HG02840 (cell line): ENCODE data around the gene ESPL1.

Experiments used
- ATAC-seq: cut with Tn5 transposase; IDR thresholded peaks from one replicate; pipeline ENCODE4 v1.9.1; 2021; ENCODE audit warnings: mild to moderate bottlenecking, moderate library complexity, moderate number of reproducible peaks; ENCODE audit not compliant: unreplicated experiment, low FRiP score

Gene ESPL1

GRCh38 chr12:53255996-53256395 lies 12.1 kb upstream of the ESPL1 start:
- no peak for ATAC-seq

DNA sequence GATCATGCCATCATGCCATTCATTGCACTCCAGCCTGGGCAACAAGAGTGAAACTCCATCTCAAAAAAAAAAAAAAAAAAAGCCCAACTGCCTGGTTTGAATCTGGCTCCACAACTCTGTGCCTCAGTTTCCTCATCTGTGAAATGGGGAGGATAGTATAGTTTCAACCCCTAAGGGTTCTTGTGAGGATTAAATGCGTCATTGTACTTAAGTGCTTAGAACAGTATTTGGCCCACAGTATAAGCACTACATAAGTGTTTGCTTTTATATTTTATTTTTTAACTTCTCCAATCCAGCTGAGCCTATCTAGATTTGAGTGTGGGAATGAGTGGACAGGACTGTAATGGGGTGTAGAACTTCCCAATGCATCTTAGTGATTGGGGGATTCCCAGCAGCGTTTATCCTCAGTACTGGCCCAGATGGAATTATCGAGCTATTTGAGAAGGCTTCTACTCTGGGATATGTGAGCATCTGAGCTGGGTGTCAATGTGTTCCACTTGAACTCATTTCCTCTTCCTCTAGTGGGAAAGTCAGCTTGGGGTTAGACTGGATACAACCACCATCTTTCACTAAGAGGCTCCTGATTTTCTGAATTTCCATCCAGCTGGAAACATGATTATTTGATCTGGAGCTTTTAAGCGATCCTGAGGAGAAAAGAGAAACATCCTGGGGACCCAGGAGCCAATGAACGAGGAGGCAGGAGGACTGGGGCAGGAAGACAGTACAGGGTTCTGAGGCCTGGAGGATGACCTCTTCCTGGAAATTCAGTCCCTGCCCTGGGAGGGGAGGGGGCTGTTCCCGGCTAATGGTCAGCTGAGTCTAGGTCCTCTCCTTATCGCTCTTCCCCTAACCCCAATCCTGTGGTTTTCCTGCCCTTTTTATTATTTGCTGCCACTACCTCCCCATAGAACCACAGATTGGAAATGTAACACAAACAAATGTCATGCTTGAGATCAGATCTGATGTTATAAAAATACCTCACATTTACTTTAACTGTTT lies 9.3 kb upstream of the ESPL1 start:
- ATAC-seq: no peak

GRCh38 chr12:53259891-53260290 lies 8.2 kb upstream of the ESPL1 start:
- no peak for ATAC-seq

GRCh38 chr12:53265783-53266182 lies 2.3 kb upstream of the ESPL1 start:
- ATAC-seq: no peak

GRCh38 chr12:53267306-53267998 lies 647 bp upstream of the ESPL1 start:
- ATAC-seq: peak; percentile 19

- no peak for ATAC-seq
These were observed 797 bp downstream of the ESPL1 start for GRCh38 chr12:53268630-53269562.

DNA sequence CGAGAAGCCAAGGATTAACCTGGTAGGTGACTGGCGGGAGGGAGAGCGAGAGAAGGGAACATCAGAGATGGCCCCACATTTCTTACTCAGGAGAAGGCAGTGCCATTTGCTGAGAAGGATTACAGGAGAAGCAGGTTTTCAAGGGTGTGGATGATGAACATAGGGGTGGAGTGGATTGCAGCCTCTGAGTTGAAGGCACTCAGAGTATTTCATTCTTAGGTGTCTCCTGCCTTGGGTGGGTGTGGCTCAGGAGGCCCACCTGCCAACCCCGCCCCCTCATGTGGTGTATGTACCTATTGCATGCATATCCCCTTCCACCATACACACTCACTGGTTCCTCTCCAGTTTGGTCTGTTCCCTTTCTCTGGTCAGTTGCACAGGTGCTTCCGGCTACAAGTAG lies 6.3 kb downstream of the ESPL1 start:
- ATAC-seq: no peak

GRCh38 chr12:53276511-53276910 lies 8.4 kb downstream of the ESPL1 start:
- ATAC-seq: no peak

GRCh38 chr12:53277981-53278380 lies 9.9 kb downstream of the ESPL1 start:
- no peak for ATAC-seq

DNA sequence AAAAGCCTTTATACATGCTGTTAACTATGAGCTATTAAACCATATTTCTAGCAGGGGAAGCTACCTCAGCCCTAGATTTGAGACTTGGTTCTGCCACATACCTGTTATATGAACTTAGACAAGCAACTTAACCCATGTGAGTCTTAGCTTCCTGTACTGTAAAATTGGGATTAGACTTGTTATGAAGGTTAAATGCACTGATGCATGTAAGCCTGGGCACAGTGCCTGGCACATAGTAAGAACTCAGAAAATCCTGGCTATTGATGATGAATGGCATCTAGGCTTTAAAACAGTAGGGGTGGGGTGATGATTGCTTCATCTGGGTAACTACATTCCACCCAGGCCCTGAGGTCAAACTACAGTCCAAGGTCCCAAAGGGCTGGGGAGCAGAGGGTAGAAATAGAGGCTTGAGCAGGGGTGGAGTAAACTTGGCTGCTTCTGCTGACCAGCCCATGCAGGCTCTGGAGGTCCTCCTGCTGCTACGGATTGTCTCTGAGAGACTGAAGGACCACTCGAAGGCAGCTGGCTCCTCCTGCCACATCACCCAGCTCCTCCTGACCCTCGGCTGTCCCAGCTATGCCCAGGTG lies 11.3 kb downstream of the ESPL1 start:
- ATAC-seq: no peak

- no peak for ATAC-seq
These were observed 11.9 kb downstream of the ESPL1 start for GRCh38 chr12:53279888-53280498.

DNA sequence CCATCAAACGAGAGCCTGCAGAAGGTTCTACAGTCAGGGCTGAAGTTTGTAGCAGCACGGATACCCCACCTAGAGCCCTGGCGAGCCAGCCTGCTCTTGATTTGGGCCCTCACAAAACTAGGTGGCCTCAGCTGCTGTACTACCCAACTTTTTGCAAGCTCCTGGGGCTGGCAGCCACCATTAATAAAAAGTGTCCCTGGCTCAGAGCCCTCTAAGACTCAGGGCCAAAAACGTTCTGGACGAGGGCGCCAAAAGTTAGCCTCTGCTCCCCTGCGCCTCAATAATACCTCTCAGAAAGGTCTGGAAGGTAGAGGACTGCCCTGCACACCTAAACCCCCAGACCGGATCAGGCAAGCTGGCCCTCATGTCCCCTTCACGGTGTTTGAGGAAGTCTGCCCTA lies 18.3 kb downstream of the ESPL1 start:
- no peak for ATAC-seq

GRCh38 chr12:53287741-53288216 lies 19.7 kb downstream of the ESPL1 start:
- no peak for ATAC-seq

DNA sequence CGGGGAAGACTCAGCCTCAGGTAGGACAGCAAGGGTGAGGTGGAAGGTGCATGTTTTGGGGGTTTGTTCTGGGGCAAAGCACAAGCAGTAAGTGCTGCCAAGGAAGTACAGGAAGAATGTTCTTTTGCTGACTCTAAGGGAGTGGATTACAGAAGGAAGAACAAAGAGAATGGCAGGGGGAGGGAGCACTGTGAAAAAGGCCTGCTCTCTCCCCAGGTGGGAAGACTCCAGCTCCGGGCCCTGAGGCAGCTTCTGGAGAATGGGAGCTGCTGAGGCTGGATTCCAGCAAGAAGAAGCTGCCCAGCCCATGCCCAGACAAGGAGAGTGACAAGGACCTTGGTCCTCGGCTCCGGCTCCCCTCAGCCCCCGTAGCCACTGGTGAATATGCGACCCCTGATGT lies 20.2 kb downstream of the ESPL1 start:
- no peak for ATAC-seq

DNA sequence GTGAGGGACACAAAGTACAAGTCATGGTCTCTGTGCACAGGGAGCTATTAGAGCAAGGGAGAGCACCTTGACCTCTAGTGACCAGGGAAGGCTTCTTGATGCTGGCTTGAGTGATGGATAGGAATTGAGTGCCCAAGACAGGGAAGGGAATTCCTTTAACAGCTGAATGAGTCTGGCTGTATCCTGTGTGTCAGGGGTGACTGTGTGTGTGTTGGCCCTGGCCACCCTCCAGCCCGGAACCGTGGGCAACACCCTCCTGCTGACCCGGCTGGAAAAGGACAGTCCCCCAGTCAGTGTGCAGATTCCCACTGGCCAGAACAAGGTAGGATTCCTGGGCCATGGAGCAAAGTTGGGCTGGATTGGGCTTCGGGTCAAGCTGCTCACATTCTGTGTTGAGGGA lies 21.8 kb downstream of the ESPL1 start:
- no peak for ATAC-seq

DNA sequence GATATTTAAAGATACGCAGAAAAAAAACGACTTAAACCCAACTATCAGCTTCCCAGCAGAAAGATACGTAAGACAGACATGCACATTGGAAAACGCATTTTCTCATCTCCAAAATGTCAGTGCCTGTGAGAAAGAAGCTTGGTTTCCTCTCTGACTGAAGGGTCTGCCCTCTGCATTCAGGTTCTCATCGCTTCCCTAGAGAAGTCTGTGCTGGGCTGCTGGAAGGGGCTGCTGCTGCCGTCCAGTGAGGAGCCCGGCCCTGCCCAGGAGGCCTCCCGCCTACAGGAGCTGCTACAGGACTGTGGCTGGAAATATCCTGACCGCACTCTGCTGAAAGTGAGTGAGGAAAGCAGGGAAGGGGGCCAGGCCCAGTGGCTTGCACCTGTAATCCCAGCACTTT lies 22.6 kb downstream of the ESPL1 start:
- ATAC-seq: no peak

DNA sequence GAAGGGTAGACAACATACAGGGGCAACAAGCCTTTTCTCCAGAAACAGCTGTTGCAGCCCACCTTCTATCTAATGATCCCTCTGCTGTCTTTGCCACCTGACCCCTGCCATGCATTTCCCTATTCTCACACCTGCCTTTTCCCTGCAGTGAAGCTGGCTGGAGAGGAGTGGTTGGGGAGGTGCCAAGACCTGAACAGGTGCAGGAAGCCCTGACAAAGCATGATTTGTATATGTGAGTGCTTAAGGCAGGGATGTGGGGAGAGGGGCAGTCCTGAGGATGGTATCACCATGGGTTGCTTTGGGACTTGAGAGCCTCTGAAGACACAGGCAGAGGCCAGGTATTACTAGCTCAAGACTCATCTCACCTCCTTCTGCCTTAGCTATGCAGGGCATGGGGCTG lies 24.3 kb downstream of the ESPL1 start:
- ATAC-seq: no peak

DNA sequence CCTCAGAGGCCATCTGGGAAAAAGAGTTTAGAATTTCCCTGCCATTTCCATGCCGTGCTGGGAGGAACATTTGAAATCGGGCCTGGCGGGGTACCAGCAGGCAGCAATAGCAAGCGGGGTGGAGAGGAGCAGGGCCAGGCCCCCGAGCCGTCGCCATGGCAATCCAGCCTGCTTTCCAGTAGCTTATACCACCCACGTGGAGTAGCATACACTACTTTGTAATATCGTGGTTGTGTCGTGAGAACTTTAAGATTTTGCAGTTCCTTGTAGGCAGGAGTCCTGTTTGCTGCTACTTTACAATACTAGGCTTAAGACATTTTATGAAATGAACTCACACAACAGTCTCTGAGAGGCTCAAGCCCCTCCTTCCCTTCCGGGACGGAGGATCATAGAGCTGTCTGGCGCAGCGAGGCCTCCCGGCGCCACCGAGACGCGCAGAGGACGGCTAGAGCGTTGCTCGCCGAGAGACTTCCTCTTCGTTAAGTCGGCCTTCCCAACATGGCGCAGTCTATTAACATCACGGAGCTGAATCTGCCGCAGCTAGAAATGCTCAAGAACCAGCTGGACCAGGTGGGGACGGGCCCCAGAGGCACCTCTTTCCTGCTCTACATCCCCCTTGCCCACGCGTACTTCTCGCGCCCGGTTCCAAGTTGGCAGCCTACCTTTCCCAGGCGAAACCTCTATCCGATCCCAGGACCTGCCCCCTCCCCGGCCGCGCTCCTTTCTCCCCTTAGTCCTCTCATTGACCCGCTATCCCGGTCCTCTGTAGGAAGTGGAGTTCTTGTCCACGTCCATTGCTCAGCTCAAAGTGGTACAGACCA lies 27.2 kb downstream of the ESPL1 start, which contains the start of gene PFDN5:
Gene PFDN5 (plus strand): TSS at position 473 of the 821 bp plus-strand sequence. CDS start 26 bp downstream, at position 499.
- peak; percentile 66 for ATAC-seq

DNA sequence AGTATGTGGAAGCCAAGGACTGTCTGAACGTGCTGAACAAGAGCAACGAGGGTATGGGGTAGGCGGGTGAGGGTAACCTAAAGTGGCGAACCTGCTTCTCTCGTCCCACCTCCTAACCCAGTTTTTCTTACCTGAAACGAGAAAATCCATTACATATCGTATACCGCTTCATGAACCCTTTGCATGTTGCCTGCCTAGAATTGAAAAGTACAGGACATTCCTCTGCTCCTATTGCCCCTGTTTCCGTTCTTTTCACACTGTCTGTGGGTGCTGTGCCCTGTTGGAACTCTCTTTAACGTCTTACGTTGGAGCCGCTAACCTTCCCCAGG lies 27.8 kb downstream of the ESPL1 start:
- no peak for ATAC-seq
